ENCODE data around the gene SUPT3H.
"Not testable (repeated sequence)": the region's sequence is repeated elsewhere in the genome, so short reads cannot be mapped to it uniquely, and the experiment has no call there.

SUPT3H gene

DNA sequence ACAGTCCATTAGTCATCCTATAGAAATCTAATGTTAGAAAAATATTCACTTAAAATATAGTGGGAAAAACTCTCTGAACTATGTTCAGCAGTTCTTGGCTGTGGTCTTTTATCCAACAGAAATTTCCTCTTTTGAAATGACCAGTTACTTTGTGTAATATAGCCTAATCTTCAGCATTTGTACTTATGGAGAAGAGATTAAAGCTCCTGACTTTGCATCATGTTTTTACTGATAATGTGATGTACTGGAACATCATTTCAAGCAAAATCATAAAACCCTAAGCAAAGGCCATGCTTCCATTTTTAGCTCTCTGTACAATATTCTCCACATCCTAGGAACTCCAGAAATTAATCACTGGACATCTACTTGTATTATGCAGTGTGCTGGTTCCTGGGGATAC lies 480.4 kb downstream of the SUPT3H start:
- no peak for DNase-seq (ENCODE audit: low spot score)

GRCh38 chr6:44896701-44897100 lies 481.0 kb downstream of the SUPT3H start:
- no peak for DNase-seq (ENCODE audit: low spot score)

DNA sequence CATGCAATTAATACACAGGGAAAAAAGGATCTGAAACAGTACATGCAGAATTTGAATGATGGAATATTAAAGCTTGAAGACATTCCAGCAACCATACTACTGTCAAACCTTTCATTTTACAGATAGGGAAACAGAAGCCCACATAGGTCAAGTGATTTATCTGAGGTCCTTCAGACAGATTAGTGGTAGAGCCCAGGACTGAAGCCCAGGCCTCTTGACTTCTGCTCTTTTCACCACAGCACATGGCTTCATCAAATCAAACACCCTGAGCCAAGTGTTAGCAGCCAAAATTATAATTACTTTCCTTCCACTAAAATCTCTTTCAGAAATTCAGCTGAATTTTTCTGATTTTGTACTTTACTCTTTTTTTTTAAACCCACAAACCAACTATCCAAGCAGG lies 485.2 kb downstream of the SUPT3H start:
- no peak for DNase-seq (ENCODE audit: low spot score)

DNA sequence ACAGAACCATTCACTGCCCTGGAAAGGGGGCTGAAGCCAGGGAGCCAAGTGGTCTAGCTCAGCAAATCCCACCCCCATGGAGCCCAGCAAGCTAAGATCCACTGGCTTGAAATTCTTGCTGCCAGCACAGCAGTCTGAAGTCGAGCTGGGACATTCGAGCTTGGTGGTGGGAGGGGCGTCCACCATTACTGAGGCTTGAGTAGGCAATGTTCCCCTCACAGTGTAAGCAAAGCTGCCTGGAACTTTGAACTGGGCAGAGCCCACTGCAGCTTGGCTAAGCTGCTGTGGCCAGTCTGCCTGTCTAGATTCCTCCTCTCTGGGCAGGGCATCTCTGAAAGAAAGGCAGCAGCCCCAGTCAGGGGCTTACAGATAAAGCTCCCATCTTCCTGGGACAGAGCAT lies 498.7 kb downstream of the SUPT3H start:
- DNase-seq (ENCODE audit: low spot score), result not testable (repeated sequence)

- not testable (repeated sequence) for DNase-seq (ENCODE audit: low spot score)
These were observed 501.1 kb downstream of the SUPT3H start for GRCh38 chr6:44876638-44877037.

DNA sequence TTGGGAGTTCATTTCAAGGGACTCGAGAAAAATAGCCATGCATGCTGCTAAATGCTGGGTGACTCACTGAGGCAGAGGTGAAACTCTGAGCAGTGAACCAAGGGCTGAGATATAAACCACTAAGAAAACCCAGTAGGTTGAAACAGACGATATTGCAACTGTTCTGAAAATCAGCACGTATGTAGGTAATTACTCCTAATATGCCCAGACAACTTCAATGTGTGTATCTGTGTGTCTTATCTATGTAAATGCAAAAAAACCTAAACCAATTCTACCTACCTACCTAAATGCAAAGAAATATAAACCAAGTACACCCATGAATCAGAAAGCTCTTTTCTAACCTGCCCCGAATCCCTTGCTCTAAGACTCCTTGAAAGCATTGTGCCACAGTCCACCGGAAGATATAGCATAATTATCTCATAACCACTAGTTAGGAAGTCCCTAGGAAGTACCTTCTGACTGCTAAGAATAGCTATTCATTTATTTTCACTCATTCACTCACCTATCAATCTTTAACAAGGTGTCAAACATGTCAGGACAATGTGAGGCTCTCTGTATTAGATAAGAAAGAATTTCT lies 508.3 kb downstream of the SUPT3H start:
- DNase-seq (ENCODE audit: low spot score), result no peak

DNA sequence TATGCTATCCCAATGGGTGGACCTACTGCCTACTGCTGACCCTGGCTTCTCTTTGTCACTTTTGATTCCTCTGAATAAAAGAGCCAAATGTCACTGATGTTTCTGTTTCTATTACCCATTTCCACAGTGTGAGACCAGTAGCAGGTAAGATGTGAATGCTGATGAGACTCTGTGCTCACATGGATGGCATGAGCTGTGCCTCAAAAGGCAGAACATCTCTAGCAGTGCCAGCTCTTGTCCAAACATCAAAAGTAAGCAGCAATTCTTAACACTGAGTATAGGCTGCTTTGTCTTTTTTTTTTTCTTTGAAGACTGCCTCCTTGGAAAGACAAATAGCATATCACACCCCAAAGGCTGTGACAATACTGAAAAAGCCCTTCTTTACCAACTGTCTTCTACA lies 508.8 kb downstream of the SUPT3H start:
- DNase-seq (ENCODE audit: low spot score), result no peak

DNA sequence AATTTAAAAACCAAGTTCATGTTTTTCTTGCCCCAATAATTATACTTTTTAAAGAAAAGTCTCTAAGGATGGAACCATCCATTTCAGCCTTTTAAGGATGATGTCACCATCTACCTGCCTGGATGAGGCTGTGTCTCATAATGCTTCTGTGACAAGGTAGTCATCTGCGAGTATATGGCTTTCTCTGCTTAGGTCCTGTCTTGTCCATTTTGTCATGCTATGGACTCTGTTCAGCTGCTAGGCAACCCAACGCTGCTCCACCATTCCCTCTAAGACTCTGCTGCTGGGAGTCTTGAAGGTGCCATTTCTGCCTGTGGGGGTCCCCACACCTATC lies 509.4 kb downstream of the SUPT3H start:
- DNase-seq (ENCODE audit: low spot score), result no peak

- DNase-seq (ENCODE audit: low spot score), result no peak
These were observed 510.0 kb downstream of the SUPT3H start for GRCh38 chr6:44867571-44868334.

GRCh38 chr6:44865184-44865583 lies 512.5 kb downstream of the SUPT3H start:
- DNase-seq (ENCODE audit: low spot score), result not testable (repeated sequence)

- no peak for DNase-seq (ENCODE audit: low spot score)
These were observed 517.8 kb downstream of the SUPT3H start for GRCh38 chr6:44859901-44860410.

GRCh38 chr6:44858998-44859397 lies 518.7 kb downstream of the SUPT3H start:
- no peak for DNase-seq (ENCODE audit: low spot score)

- peak; percentile 13 for DNase-seq (ENCODE audit: low spot score)
These were observed 521.3 kb downstream of the SUPT3H start for GRCh38 chr6:44856479-44856878.

GRCh38 chr6:44855562-44856411 lies 521.9 kb downstream of the SUPT3H start:
- DNase-seq (ENCODE audit: low spot score), result peak; percentile 25

DNA sequence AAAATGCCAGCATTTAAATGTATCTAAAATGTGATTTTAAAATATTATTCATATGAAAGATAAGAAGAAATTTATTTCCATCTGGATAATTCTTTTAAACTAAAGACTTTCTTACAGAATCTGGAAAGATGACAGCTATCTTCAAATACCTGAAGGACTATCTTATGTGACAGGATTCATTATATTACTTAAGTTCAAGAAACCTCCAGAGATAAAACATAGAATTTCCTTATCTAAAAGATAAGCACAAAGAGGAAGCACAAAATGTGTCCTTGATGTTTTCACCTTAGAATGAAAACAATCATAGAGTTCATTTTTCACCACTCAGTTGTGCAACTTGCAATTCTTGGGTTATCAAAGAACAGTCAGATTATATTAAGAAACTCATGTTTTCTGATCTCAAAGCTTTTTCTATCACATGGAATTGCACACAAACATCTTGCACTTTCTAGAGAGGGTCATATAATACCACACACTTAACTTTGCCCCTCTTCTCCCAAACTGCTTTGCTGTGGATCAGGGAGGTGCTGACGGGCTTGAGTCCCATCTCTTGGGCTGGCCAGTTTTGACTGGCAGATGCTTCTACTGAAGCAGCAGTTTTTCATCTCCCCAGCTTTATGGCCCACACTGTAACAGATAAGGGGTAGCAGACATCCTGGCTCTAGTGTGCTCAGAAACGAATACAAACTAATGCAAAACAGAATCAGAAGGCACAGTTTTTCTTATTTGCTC lies 522.9 kb downstream of the SUPT3H start:
- DNase-seq (ENCODE audit: low spot score), result no peak

DNA sequence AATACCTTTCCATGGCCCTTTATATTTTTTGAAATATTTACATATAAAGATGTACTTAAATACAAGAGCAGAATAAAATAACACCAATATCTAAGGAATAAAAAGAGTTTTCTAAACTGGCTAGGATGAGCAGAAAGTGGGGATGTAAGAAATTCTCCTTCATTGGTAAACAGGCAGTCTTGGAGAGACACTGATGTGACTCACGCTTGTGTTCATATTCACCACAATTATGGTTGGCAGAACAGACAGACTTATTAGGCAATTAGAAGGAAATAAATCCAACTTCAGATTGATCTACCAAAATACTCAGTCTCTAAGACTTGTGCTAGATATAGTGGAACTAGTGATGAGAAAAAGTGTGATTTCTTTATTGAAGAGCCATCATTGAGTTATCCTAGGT lies 526.6 kb downstream of the SUPT3H start:
- peak; percentile 56 for DNase-seq (ENCODE audit: low spot score)

DNA sequence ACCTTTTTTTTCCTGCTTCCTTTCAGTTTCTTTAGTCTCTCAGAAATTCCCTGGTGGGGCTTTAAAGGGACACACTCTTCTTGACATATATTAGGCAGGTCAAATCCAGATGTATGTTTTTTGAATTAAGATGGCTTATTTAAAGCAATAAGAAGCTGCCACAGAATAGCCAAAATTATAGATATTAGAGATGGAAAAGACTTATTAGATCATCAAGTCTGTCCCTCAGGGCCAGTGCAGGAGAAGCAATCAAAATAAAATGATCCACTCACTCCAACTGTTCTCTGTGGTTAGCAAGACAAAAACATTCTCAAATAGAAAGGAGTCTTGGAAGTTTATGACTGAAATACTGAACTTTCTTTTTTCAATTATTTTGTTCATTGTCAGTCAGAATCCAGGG lies 527.4 kb downstream of the SUPT3H start:
- no peak for DNase-seq (ENCODE audit: low spot score)

DNA sequence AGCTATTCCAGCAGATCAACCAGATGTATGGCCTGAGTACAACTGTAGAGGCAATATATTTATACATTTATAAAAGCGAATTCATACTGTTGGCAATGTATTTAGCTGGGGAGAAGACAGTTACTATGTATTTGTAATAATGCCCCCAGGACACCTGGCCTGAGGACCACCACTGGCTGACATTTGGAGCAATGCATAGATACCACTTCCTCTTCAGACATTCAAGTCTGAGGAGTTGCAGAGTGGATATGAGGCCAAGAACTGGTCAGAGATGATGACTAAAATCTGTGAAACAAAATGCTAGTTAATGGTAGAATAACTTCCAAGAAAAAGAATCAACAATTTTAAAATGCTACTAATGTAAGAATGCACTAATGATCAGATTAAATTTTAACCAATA lies 527.9 kb downstream of the SUPT3H start:
- peak; percentile 14 for DNase-seq (ENCODE audit: low spot score)

DNA sequence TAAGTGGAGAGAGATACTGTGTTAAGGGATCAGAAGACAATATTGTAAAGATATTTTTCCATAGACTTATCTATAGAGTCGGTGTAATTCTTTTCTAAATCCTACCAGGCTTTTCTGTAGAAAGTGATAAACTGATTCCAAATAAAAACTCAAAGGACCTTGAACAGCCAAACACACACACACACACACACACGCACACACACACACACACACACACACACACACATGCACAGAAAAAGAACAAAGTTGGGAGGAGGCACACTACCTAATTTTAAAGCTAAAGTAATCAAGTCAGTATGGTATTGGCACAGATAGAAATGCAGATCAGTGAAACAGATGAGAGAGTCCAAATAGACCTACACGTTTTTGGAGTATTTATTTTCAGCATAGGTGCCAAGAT lies 534.0 kb downstream of the SUPT3H start:
- no peak for DNase-seq (ENCODE audit: low spot score)

DNA sequence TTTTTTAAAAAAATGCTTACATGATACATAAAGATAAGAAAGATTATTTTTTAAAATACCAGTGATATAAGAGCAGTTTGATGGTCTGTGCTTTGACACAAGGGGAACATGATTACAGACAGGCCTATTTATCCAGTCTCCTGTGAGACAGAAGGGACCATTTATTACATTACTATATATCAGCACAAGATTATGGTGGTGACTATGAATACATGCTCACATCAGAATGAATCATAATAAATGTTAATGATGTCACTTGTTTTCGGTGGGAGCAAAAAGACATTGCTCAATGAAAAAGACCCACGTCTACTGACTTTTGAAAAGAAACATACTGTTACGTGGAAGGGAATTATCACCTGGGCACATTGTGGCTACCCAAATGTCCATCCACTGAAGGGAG lies 535.1 kb downstream of the SUPT3H start:
- DNase-seq (ENCODE audit: low spot score), result no peak

- DNase-seq (ENCODE audit: low spot score), result no peak
These were observed 535.9 kb downstream of the SUPT3H start for GRCh38 chr6:44841829-44842228.

DNA sequence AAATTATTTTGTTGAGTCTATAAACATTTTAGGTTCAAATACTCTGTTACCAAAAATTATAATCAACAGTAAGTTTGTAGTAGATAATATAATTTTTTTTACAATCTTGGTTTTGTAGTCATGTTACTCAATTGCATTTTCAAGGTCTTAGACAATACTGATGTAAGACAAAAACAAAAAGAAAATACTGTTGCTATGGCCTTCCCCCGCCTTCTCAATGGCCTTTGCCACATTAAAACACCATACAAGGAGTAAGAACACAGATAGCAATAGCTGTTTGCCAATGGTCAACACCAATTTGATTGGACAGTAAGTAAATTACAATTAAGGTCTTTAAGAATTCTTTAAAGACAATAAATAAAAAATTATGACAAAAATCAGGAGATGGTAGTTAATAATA lies 540.0 kb downstream of the SUPT3H start:
- no peak for DNase-seq (ENCODE audit: low spot score)

Data from GM03348 (cell line).